NCI-H146 treated with DMSO at 0.1 percent for 48 hours (cell line): Measurements from ENCODE around the gene ARL2BP.
"Not testable (repeated sequence)": the region's sequence is repeated elsewhere in the genome, so short reads cannot be mapped to it uniquely, and the experiment has no call there.

Experiments used
- DNase-seq: peaks from one replicate; lab custom pipeline; 2025; ENCODE audit not compliant: unreplicated experiment; lab: John Stamatoyannopoulos, UW

Gene ARL2BP

DNA sequence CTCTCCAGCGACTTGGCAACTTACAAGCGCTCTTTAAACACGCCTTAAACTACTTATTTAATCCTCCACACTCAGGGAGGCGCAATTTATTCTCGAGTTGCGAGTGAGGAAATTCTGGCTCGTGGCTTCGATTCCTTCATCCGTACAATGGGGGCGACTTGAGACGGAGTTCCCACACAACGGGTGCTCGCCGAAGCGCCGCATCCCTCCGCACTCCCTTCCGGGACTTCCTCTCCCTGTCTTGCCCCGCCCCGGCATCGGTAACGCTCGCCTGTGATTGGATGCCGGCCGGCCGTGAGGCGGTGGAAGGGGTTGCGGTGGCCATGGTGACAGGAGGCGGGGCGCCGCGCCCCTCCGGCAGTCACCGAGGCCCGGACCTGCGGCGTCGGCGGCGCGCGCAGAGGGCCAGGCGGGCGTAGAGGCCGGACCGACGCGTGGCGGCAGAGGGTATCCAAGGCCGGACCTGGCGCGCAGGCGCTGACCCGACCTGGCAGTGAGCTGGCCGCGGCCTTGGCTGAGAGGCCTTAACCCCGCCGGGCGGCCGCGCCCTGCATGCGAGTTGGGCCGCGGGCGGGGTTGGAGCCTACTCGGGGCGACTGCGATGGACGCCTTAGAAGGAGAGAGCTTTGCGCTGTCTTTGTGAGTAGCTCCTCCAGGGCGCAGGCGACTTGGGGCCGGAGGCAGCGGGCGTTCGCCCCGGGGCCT, at the start of gene ARL2BP:
ARL2BP (plus strand) TSS at position 493 of the 705 bp plus-strand sequence; CDS start at position 602, 109 bp downstream.
- DNase-seq = peak; percentile 80

DNA sequence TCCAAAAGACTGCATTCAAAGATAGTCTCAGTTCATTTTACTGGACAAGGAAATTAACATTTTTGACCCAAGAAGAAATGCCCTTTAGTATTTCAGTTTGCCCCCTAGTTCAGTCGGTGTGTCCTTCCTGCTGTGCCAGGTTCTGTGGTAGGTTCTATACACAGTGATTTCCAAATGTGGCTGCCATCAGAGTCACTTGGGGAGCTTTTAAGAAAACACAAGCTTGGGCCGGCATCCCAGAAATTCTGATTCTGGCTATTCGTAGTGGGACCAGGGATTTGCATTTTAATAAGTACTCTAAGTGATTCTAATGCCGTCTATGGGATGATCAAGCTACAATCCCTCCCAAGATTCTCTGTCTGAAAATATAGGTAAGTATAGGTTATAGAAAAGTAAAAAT, 48.8 kb upstream of the ARL2BP start:
- DNase-seq = no peak

DNA sequence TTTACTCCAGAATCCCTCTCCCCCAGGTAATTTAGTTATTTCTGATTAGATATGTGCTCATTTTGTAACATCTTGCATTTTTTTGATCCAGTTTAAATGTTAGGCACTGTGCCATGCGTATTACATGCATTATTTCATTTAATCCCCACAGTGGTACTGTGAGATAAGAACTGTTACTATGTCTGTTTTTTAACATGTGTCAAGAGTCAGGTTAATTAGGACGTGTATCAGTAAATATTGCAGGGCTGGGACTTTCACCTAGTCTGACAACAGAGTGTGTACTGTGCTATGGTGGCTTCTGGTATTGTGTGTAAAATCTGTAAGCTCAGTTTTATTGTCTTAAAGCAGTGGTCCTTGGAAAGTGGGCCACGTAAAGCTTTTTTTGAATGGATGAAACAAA, 48.3 kb upstream of the ARL2BP start:
- no peak for DNase-seq

DNA sequence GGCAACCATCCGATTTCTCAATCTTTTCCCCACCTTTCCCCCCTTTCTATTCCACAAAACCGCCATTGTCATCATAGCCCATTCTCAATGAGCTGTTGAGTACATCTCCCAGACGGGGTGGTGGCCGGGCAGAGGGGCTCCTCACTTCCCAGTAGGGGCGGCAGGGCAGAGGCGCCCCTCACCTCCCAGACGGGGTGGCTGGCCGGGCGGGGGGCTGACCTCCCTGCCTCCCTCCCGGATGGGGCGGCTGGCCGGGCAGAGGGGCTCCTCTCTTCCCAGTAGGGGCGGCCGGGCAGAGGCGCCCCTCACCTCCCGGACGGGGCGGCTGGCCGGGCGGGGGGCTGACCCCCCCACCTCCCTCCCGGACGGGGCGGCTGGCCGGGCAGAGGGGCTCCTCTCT, 44.7 kb upstream of the ARL2BP start:
- DNase-seq = not testable (repeated sequence)

DNA sequence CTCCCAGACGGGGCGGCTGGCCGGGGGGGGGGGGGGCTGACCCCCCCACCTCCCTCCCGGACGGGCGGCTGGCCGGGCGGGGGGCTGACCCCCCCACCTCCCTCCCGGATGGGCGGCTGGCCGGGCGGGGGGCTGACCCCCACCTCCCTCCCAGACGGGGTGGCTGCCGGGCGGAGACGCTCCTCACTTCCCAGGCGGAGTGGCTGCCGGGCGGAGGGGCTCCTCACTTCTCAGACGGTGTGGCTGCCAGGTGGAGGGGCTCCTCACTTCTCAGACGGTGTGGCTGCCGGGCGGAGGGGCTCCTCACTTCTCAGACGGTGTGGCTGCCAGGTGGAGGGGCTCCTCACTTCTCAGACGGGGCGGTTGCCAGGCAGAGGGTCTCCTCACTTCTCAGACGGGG, 44.1 kb upstream of the ARL2BP start:
- not testable (repeated sequence) for DNase-seq

DNA sequence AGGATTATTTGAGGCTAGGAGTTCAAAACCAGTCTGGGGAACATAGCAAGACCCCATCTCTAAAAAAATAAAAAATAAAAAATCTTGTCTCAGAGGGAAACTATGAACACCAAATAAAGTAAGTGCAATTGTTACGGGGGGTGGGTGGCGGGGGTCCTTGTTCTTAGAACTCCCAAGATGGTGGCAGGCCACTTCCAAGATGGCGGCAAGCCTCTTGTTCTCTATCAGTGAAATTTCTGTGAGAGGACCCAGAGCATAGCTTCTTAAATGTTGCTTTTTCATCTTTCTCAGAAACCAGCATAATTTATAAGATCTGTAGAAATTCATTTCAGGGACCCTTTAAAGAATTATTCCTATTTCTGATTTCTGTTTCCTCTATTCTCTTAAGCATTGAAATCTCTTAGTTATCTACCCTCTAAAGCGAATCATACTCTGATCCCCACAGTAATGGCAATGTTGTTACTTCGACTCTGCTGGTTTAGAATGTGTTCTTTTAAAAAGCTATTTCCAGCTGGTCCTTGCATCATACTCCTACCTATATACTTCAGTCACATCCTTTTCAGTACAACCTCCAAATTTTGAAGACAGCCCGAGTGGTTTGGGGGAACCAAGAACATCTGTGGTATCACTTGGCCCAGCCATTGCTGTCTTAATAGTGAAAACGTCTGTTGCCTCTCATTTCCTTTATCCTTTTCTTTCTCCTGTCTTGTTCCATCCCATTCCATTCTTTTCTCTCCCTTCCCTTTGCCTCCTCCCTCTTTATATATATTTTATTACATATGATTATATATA, 42.8 kb upstream of the ARL2BP start:
- no peak for DNase-seq

DNA sequence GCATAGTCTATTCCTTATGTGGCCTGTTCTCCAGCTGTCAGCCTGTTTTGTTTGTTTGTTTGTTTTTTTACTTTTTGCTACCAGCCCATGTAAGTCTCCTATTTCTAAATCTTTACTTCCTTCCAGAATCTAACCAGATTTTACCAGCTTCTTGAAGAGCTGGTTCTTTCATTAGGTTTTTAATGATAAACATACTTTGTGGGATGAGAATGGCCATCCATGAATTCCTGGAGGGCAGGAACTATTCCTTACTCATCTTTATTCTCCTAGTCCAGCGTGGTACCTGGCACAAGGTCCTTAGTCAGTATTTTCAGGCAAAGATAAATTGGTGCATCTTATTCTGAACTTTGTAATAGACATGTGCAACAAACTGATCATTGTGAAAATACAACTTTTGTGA, 41.6 kb upstream of the ARL2BP start:
- DNase-seq = no peak

DNA sequence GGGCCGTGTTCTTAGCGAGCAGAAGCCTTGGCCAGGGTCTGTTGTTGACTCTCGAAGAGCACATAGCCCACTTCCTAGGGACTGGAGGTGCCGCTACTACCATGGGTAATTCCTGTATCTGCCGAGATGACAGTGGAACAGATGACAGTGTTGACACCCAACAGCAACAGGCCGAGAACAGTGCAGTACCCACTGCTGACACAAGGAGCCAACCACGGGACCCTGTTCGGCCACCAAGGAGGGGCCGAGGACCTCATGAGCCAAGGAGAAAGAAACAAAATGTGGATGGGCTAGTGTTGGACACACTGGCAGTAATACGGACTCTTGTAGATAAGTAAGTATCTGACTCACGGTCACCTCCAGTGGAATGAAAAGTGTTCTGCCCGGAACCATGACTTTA, 40.4 kb upstream of the ARL2BP start:
- no peak for DNase-seq

DNA sequence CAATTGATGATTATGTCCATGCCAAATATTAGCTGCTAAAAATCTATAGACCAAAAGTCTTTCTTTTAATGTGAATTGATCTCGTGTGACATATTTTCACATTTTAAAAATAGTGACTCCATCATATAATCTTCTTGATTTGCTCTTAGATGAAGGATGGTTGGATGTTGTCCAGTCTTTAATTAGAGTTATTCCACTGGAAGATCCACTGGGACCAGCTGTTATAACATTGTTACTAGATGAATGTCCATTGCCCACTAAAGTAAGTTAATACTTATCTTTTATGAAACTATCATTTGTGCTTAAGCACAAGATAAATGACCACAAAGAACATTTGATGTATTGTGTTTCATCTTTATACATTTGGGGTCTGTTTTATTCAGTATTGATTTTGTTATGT, 36.1 kb upstream of the ARL2BP start:
- DNase-seq = no peak

DNA sequence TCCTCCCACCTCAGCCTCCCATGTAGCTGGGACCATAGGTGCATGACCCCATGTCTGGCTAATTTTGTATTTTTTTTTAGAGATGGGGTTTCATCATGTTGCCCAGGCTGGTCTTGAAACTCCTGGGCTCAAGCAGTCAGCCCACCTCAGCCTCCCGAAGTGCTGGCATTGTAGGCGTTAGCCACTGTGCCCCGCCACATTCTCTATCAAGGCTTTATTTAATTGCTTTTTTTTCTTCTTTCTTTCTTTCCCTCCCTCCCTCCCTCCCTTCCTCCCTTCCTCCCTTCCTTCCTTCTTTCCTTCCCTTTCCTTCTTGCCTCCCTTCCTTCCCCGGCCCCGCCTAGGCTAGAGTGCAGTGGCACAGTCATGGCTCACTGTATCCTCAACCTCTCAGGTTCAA, 35.3 kb upstream of the ARL2BP start:
- no peak for DNase-seq

DNA sequence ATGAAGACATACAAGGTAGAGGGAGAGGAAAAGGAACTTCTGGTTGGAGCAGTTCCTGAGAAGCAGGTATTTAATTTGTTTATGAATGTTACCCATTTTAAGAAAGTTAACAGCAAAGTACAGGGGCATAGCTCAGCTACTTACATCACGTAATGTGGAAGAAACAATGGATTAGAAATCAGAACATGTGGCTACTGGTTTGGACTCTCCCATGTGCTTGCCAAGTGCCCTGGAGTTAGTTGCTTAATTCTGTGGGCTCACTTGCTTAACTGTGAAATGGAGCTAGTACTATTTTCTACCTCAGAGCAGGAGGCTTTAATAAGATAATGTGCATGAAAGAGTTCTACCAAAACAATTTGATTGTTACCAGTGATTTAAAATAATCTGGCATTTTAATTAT, 31.6 kb upstream of the ARL2BP start:
- DNase-seq = no peak

DNA sequence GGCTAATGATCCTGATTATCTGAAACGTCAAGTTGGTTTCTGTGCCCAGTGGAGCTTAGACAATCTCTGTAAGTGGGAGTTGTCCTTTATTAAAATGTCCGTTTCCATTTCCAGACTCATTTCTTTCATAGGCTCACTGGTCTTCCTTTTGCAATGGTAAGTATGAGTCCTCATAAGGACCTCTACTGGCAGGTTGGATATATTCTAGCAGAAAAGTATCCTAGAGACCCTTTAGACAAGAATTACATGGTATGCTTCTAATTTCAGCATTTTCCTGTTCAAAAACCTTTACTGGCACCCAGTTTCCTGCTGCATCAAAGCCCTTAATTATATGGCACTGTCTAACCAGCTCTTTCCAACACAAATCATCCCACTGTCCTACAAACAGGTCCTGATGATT, 28.1 kb upstream of the ARL2BP start:
- DNase-seq = no peak

DNA sequence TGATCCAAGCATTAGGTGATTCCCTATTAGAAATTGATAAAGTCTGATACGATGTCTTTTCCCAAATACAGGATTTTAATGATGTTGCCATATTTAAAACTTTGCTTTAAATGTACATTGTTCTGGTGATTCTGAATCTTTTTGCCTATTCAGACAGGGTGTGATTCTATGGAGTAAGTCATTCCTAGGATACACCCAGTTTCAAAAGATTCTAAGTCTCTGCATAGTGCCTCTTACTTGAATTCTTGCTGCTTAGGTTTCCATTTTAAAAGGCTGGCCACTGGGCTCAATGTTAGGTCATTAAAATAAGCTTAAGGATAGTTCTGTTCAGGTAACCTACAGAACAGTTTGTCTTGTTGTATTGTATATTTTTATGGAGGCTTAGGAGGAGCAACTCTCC, 22.0 kb upstream of the ARL2BP start:
- DNase-seq = no peak

DNA sequence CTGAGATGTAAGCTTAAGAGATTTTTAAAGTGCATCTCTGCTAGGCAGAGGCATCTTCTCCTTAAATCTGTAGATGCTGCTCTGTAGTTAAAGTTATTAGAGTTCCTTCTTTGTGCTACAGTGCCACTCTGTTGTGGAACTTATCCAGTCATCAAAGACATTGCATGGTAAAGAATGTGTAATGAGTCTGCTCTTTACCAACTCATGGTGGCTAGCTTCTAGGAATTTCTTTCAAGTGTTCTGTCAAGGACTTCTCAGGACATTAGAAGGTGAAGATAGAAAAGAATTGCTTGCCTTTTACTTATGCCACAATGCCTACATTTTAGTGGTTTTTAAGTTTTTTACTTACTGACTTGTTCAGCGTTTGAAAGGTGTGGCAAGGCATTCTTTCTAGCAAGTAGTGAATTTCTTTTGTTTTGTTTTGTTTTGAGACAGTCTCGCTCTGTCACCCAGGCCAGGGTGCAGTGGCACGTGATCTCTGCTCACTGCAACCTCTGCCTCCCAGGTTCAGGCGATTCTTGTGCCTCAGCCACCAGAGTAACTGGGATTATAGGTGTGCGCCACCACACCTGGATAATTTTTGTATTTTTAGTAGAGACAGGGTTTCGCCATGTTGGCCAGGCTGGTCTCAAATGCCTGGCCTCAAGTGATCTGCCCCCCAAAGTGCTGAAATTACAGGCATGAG, 20.3 kb upstream of the ARL2BP start:
- DNase-seq = no peak

DNA sequence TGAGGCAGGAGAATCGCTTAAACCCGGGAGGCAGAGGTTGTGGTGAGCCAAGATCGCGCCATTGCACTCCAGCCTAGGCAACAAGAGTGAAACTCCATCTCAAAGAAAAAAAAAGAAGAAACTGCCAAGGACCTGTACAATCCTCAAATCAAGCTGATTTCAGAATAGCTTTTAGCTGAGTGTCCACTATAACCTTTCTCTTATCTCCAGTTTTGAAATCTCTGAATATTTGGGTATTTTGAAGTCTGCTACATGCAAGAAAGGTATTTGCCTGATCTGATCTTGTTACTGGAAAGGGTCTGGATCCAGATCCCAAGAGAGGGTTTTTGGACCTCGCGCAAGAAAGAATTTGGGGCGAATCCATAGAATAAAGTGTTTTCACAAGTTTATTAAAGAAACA, 19.1 kb upstream of the ARL2BP start:
- no peak for DNase-seq

DNA sequence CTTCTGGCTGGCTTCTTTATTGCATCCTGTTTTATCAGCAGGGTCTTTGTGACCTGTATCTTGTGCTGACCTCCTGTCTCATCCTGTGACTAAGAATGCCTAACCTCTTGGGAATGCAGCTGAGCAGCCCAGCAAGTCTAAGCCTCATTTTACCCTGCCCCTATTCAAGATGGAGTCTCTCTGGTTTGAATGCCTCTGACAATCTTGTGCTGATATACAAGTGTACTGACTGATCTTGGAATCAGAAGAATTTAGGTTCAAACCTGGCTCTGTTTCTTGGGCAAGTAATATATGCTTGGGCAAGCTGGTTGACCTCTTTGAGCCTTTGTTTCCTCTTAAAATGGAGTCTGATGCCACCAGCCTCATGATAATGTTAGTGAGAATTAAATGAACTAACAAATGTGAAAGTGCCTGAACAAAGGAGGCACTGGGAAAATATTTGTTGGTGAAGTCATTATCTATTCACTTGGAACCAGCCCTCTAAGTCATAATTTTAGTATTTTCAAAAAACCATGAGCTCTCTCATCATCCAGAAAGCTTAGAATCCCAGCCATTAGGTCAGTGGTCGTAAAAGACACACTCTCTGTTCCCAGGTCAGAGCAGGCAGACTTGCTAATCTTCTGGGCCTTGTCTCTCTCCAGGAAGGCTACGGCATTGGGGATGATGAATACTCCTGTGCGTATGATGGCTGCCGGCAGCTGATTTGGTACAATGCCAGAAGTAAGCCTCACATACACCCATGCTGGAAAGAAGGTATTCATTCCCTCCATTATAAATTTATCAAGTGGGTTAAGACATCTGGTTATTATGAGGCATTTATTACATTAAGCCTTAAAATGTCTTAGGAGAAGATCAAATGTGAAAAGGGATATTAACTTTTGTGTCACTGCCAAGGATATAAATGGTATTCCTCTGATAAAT, 18.1 kb upstream of the ARL2BP start:
- no peak for DNase-seq

DNA sequence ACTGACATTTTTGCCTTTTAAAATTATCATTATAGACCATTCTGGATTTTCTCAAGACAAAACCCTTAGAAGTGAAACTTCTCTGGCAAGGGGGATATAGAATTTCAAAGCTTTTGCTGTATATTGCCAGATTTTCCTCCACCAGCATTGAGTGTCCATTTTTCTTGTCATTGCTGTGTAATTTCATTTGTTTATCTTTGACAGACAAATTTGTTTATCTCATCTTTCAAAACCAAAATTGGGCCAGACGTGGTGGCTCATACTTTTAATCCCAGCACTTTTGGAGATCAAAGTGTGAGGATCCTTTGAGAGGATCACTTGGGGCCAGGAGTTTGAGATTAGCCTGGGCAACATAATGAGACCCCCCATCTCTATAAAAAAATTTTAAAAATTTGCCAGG, 16.0 kb upstream of the ARL2BP start:
- no peak for DNase-seq

DNA sequence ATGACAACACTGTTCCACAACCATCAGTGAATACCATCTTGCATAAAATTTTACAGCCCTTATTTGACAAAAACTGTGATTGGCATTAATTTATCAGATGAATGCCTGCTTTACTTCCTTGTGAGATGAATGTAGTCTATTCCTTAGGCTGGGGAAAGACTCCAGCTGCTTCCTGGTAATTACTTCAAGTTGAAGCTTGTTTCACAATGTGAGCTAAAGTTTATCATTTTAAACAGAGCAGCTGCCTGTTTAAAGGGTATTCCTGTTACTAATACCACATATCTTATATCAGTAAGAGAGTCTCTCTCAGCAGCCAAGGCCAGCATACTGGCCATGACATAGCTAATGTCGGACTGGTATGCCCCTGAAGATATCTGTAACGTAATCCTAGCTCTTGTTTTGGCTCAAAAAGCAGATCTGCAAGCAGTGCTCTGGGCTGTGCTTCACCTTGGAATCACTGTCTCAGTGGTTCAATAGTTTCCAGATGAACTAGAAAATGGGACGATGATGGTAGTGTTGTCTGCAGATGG, 13.2 kb upstream of the ARL2BP start:
- DNase-seq = no peak

DNA sequence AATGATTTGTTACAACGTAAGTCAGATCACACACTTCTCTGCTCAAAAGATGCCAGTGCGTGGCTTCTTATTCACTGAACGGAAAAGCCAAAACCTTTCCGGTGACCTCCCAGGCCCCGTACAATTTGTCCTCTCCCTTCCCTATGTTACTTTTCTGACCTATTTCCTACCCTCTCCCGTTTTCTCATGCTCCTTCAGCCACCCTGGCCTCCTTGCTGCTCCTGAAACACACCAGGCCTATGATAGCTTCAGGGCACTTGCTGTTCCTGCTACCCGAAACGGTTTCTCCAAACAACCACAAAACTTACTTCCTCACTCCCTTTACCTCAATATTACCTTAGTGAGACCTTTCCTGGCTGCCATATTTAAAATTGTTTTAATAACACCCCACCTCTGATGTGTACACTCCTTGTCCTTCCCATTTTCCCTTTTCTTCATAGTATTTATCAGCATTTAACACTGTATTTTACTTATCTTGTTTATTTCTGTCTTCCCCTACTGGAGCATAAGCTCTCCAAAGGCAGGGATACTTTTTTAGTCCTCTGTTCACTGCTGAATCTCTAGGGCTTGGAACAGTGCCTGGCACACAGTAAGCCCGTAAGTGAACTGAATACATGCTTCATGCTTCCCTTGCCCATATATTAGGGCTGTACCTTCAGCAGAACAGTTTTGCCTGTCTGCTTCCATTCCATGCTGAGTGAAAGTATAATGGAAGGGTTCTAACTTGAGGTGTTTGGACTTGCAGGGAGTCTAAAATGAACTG, 10.9 kb upstream of the ARL2BP start:
- no peak for DNase-seq

DNA sequence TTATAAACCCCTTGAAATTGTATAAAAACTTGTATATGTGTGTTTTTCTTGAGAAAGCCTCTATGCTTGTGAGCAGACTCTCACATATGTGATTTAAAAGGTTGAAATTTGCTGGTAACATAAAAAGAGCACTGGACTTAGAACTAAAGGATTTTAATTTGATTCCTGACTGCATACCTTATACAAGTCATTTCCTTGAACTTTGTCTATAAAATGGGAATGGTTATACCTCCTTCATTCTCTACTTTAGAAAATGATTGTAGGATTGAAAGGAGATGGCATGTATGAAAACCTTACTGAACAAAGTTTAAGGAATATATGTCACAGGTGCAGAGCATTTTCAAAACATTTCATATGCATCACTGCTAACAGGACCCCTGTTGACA, 10.4 kb upstream of the ARL2BP start:
- no peak for DNase-seq
